BE2C (cell line): Measurements from ENCODE around the gene LEFTY1.

Source experiments
- DNase-seq: peaks from one replicate; pipeline ENCODE4 v3.0.0-alpha.2; 2020
- H3K27me3 ChIP-seq: fragments of 250-450 bp; sonication (Bioruptor Pico); 2 replicates; pipeline ENCODE4 v1.5.1; 2020; ENCODE audit warnings: mild to moderate bottlenecking
- H3K36me3 ChIP-seq: fragments of 250-450 bp; sonication (Bioruptor Pico); 2 replicates; pipeline ENCODE4 v1.5.1; 2020; ENCODE audit warnings: mild to moderate bottlenecking
- H3K4me1 ChIP-seq: fragments of 250-450 bp; sonication (Bioruptor Pico); 2 replicates; pipeline ENCODE4 v1.5.1; 2020
- H3K4me3 ChIP-seq: 2 replicates; pipeline ENCODE4 v1.5.1; 2011; ENCODE audit warnings: low read depth, low read length
- H3K9me3 ChIP-seq: fragments of 250-450 bp; sonication (Bioruptor Pico); 2 replicates; pipeline ENCODE4 v1.5.1; 2020
- TF ChIP-seq, protein P1 (sequence below): IDR thresholded peaks from 2 replicates; pipeline ENCODE4 v1.5.1; 2012; ENCODE audit warnings: mild to moderate bottlenecking, low read depth, low read length

Gene LEFTY1

DNA sequence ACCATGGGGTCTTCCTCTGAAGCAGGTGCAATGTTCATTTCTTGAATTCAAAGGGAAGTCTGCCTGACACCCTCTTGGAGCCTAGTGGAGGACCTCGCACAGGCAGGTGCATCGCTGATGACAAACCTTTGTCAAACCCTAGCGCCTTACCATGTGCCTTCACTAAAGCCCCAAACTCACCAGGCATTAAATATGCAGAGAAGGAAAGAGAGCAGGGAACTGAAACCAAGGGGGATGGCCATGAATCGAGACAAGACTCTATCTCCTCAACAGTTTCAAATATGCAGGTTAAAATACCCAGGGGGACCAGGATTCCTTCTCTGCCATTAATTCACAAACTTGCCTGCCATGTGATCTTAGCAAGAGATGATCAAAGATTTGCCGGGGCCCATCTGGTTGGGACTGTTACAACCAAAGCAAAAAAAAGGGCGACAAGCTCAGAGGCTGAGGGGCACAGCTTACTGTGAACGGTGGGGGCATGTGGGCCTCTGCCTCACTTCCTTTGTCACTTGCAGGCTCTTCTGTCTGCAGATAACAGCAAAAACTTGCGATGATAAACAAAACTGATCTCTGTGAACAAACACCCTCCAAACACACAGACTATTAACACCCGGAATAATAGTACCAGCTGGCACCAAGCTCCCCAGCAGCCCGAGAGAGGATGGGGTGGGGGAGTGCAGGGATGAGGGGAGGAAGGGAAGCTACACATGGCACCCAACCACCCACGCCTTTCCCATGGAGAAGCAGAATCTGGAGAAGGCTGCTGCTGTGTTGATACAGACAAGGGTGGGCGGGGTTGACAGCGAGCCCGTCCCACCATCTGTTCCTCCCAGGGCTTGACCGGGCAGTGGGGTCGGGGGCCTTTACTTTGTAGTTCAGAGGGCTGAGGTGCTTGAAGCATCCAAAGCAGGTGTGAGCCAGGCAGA is 40.7 kb downstream of the LEFTY1 start:
- DNase-seq: no peak

DNA sequence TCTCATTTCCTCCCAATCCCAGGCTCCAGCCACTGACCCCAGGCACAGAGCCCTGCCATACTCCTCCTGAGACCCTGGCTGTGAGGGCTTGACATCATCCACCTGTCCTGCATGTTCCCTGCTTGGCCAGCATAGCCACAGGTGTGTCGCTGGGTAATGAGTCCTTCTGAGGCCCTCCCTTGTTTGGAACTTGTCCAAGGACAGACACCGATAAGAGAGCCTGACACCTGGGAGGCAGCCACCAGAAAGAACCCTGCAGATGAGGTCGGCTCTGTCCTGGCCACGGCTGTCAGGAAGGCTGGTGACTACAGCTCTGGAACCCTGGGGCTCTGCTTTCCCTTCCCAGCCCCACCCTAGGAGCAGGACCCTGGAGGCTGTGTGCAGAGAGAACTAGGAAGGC is 41.3 kb downstream of the LEFTY1 start:
- DNase-seq: no peak
- Histone ChIP-seq H3K9me3 (no peaks in the 10 kb centered on the region), H3K36me3 (no peaks in the 10 kb centered on the region), H3K4me1 (peaks cover 9% of the 10 kb centered on the region), H3K27me3 (no peaks in the 10 kb centered on the region), H3K4me3 (no peak overlapping the region)
- TF ChIP-seq, protein P1, sequence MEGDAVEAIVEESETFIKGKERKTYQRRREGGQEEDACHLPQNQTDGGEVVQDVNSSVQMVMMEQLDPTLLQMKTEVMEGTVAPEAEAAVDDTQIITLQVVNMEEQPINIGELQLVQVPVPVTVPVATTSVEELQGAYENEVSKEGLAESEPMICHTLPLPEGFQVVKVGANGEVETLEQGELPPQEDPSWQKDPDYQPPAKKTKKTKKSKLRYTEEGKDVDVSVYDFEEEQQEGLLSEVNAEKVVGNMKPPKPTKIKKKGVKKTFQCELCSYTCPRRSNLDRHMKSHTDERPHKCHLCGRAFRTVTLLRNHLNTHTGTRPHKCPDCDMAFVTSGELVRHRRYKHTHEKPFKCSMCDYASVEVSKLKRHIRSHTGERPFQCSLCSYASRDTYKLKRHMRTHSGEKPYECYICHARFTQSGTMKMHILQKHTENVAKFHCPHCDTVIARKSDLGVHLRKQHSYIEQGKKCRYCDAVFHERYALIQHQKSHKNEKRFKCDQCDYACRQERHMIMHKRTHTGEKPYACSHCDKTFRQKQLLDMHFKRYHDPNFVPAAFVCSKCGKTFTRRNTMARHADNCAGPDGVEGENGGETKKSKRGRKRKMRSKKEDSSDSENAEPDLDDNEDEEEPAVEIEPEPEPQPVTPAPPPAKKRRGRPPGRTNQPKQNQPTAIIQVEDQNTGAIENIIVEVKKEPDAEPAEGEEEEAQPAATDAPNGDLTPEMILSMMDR: no peak

More for the DNA sequence above, 40.7 kb downstream of the LEFTY1 start:
- TF ChIP-seq, protein P1: no peak
- H3K36me3 ChIP-seq: no peaks in the 10 kb centered on the region
- peaks cover 9% of the 10 kb centered on the region for H3K4me1 ChIP-seq
- no peak overlapping the region for H3K4me3 ChIP-seq
- no peaks in the 10 kb centered on the region for H3K9me3 ChIP-seq
- no peaks in the 10 kb centered on the region for H3K27me3 ChIP-seq

DNA sequence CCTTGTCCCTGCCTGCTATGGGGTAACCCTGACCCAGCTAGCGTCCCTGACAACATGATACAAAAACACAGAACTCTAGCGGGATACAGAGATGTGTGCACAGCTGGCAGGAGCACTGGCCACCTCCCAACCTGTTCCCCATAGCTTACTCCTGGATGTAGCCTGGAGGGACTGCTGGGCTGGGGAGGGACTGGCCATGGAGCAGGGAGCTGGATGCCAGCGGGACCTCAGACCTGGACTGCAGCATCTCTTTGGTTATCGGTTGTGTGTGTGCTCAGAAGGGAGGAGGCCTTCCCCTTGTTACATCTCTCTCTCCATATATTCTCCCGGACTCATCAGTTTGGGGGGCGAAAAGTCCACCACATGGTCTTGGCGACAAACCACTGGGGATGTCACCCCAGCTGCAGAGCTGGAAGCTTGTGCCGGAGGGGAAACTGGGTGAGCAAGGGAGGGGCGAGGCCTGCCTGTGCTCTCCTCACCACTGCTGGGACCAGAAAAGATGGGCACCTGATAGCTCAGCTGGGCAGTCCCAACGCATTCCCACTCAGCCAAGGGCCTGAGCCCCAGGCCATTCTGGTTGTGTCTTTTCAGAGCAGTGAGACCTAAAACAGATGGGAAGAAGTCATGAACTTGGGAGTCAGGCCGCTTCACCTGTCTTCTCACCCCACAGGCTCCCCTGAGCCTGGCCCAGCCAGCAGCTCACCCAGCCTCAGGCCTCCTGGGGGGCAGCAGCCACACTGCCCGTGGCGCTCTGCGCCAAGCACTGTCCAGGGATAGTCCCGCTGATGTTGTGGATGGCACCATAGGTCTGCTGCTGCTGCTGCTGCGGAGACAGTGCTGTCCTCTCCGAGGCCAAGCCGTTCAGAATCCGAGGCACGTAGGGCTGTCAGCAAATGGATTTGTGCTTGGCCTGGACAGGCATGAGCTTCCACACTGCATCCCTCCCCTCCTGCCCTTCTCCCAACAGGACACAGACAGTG is 42.3 kb downstream of the LEFTY1 start:
- Histone ChIP-seq H3K4me1 (peaks cover 9% of the 10 kb centered on the region), H3K27me3 (no peaks in the 10 kb centered on the region), H3K4me3 (no peak overlapping the region), H3K36me3 (no peaks in the 10 kb centered on the region), H3K9me3 (no peaks in the 10 kb centered on the region)
- DNase-seq: no peak
- TF ChIP-seq, protein P1: no peak

DNA sequence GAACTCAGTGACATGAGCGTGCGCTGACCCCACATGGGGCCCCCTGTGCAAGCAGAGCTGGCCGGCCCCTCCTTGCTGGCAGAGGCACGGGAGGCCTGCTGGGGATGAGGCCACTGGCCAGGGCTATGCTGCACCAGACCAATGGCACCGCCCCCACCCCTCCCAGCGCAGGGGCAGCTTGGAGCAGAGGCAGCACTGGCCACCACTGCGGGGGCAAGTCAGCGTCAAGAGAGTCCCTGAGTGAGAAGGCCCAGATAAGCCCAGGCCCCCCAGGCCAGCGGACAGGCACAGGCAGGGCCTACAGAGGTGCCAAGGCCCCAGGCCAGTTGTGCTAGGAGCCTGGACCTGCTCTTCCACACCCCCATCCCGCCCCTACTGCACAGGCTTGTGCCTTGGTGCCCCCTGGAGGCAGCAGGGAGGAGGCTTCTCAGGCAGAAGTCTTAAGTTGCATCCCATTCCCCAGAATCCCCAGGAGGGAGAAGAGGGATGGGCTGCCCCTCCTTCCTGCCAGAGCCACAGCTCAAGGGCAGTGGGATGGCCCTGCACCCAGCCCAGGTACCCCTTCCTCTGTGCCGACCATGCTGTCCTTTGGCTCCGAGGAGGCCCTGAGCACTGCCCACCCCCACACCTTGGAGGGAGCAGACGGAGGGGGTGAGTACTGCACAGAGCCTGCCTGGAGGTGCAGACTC is 43.2 kb downstream of the LEFTY1 start:
- Histone ChIP-seq H3K27me3 (no peaks in the 10 kb centered on the region), H3K36me3 (no peaks in the 10 kb centered on the region), H3K4me1 (peaks cover 9% of the 10 kb centered on the region), H3K4me3 (no peak overlapping the region), H3K9me3 (no peaks in the 10 kb centered on the region)
- TF ChIP-seq, protein P1: peak; percentile 89
- peak; percentile 91 for DNase-seq

DNA sequence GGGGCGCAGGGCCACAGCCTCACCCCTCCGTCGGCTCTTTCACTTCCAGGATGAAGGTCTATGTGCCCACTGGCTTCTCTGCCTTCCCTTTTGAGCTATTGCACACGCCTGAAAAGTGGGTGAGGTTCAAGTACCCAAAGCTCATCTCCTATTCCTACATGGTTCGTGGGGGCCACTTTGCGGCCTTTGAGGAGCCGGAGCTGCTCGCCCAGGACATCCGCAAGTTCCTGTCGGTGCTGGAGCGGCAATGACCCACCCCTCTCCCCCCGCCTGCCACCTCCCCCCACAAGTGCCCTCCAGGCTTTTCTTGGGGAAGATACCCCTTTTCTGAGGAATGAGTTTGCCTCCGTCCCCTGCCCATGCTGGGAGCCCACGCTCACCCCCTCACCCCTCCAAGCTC is 43.8 kb downstream of the LEFTY1 start:
- no peak for DNase-seq
- Histone ChIP-seq H3K4me1 (peaks cover 9% of the 10 kb centered on the region), H3K4me3 (no peak overlapping the region), H3K27me3 (no peaks in the 10 kb centered on the region), H3K36me3 (no peaks in the 10 kb centered on the region), H3K9me3 (no peaks in the 10 kb centered on the region)
- TF ChIP-seq, protein P1: no peak
